Progenitor cell of endocrine pancreas (in vitro differentiated cells): ENCODE results near the gene FAM180A. TPM values are rescaled to one million over a fixed set of nuclear protein-coding genes. Genes with fewer than 3 reads are reported as not detected.

Experiments used
- DNase-seq: peaks from one replicate; pipeline ENCODE4 v3.0.0; 2021; ENCODE audit warnings: low spot score; ENCODE audit not compliant: unreplicated experiment
- H3K27ac Mint-ChIP-seq: 2 replicates; pipeline ENCODE4 v1.8.0; 2021; ENCODE audit warnings: mild to moderate bottlenecking, moderate library complexity, mixed read lengths
- H3K27me3 Mint-ChIP-seq: 2 replicates; pipeline ENCODE4 v1.8.0; 2021; ENCODE audit warnings: mixed read lengths
- H3K36me3 Mint-ChIP-seq: 2 replicates; pipeline ENCODE4 v1.8.0; 2022; ENCODE audit warnings: mixed read lengths; ENCODE audit not compliant: insufficient read depth
- H3K4me1 Mint-ChIP-seq: 2 replicates; pipeline ENCODE4 v1.8.0; 2021; ENCODE audit warnings: low read depth, mixed read lengths
- H3K4me3 Mint-ChIP-seq: 2 replicates; pipeline ENCODE4 v1.8.0; 2021; ENCODE audit warnings: low read depth, mild to moderate bottlenecking, moderate library complexity, mixed read lengths
- H3K9me3 Mint-ChIP-seq: 2 replicates; pipeline ENCODE4 v1.8.0; 2021; ENCODE audit warnings: low read depth, mixed read lengths
- CTCF ChIP-seq: fragments of 200-600 bp; sonication (generic); IDR thresholded peaks from one replicate; pipeline ENCODE4 v1.5.0; 2021; ENCODE audit warnings: antibody characterized with exemption, mild to moderate bottlenecking; ENCODE audit not compliant: unreplicated experiment
- total RNA-seq: library from RNA; stranded (reverse); gene quantifications from 2 replicates; pipeline ENCODE4 v1.2.1, GENCODE V29; 2021

Gene FAM180A
- total RNA-seq, 1 donor from 2014 or later: not detected

GRCh38 chr7:135716677-135717238 is 31.9 kb downstream of the FAM180A start:
- no peaks in the 10 kb centered on the region for H3K9me3 Mint-ChIP-seq
- H3K36me3 Mint-ChIP-seq: no peaks in the 10 kb centered on the region
- DNase-seq: no peak
- H3K4me3 Mint-ChIP-seq: no peak overlapping the region
- H3K4me1 Mint-ChIP-seq: peaks cover 3% of the 10 kb centered on the region
- peaks cover 3% of the 10 kb centered on the region for H3K27me3 Mint-ChIP-seq
- H3K27ac Mint-ChIP-seq: no peak overlapping the region
- TF ChIP-seq CTCF: no peak

- Mint-ChIP-seq H3K4me1 (peaks cover 1% of the 10 kb centered on the region), H3K9me3 (no peaks in the 10 kb centered on the region), H3K36me3 (no peaks in the 10 kb centered on the region), H3K27me3 (peaks cover 3% of the 10 kb centered on the region), H3K27ac (no peak overlapping the region), H3K4me3 (no peak overlapping the region)
- TF ChIP-seq CTCF: no peak
- DNase-seq: no peak
Observed at GRCh38 chr7:135715673-135716072, 32.9 kb downstream of the FAM180A start.

- H3K27ac Mint-ChIP-seq: no peak overlapping the region
Observed at GRCh38 chr7:135715055-135715522, 33.5 kb downstream of the FAM180A start.

GRCh38 chr7:135714534-135715009 is 34.0 kb downstream of the FAM180A start:
- Mint-ChIP-seq H3K36me3 (no peaks in the 10 kb centered on the region), H3K27ac (no peak overlapping the region), H3K9me3 (no peaks in the 10 kb centered on the region), H3K27me3 (peaks cover 3% of the 10 kb centered on the region), H3K4me3 (no peak overlapping the region), H3K4me1 (peaks cover 1% of the 10 kb centered on the region)
- no peak for TF ChIP-seq CTCF
- DNase-seq: no peak

More at GRCh38 chr7:135715055-135715522, 33.5 kb downstream of the FAM180A start:
- H3K36me3 Mint-ChIP-seq: no peaks in the 10 kb centered on the region
- peaks cover 1% of the 10 kb centered on the region for H3K4me1 Mint-ChIP-seq
- no peak overlapping the region for H3K4me3 Mint-ChIP-seq
- H3K27me3 Mint-ChIP-seq: peaks cover 3% of the 10 kb centered on the region
- DNase-seq: no peak
- no peaks in the 10 kb centered on the region for H3K9me3 Mint-ChIP-seq
- TF ChIP-seq CTCF: no peak

- no peaks in the 10 kb centered on the region for H3K9me3 Mint-ChIP-seq
- no peak overlapping the region for H3K27ac Mint-ChIP-seq
- TF ChIP-seq CTCF: no peak
- no peaks in the 10 kb centered on the region for H3K36me3 Mint-ChIP-seq
- H3K4me1 Mint-ChIP-seq: peaks cover under 1% of the 10 kb centered on the region
- no peak for DNase-seq
- H3K27me3 Mint-ChIP-seq: peaks cover 3% of the 10 kb centered on the region
- no peak overlapping the region for H3K4me3 Mint-ChIP-seq
Observed at GRCh38 chr7:135713836-135714470, 34.7 kb downstream of the FAM180A start.
